ENCODE results near the gene MTCH1.
A peak's percentile ranks its signal among the peaks of the same experiment; 100 is the strongest.
"Not testable (repeated sequence)": the region's sequence is repeated elsewhere in the genome, so short reads cannot be mapped to it uniquely, and the experiment has no call there.

MTCH1 gene

GRCh38 chr6:37016995-37017394, 31.0 kb upstream of the MTCH1 start:
- no peak for DNase-seq

GRCh38 chr6:37015532-37015931, 29.5 kb upstream of the MTCH1 start:
- no peak for DNase-seq

GRCh38 chr6:37014667-37015066, 28.7 kb upstream of the MTCH1 start:
- DNase-seq = no peak

GRCh38 chr6:37013516-37014491, 27.8 kb upstream of the MTCH1 start:
- DNase-seq = no peak

- no peak for DNase-seq
Observed at GRCh38 chr6:37011656-37012378, 25.8 kb upstream of the MTCH1 start.

- no peak for DNase-seq
Observed at GRCh38 chr6:37010402-37010892, 24.5 kb upstream of the MTCH1 start.

GRCh38 chr6:37008484-37009465, 22.8 kb upstream of the MTCH1 start:
- no peak for DNase-seq

GRCh38 chr6:37007340-37008043, 21.5 kb upstream of the MTCH1 start:
- DNase-seq = peak; percentile 58

- DNase-seq = no peak
Observed at GRCh38 chr6:37006793-37007339, 20.9 kb upstream of the MTCH1 start.

GRCh38 chr6:37005827-37006567, 20.0 kb upstream of the MTCH1 start:
- no peak for DNase-seq

GRCh38 chr6:37005061-37005810, 19.2 kb upstream of the MTCH1 start, which contains the start of gene FGD2:
TSS of gene FGD2 (plus strand) at chr6:37005655. CDS start at chr6:37005818, 163 bp downstream.
- DNase-seq = peak; percentile 74

GRCh38 chr6:37004044-37004980, 18.3 kb upstream of the MTCH1 start:
- DNase-seq = no peak

GRCh38 chr6:36999751-37000125, 13.7 kb upstream of the MTCH1 start:
- no peak for DNase-seq

- DNase-seq = no peak
Observed at GRCh38 chr6:36999061-36999750, 13.2 kb upstream of the MTCH1 start.

- no peak for DNase-seq
Observed at GRCh38 chr6:36998723-36999038, 12.7 kb upstream of the MTCH1 start.

- no peak for DNase-seq
Observed at GRCh38 chr6:36997811-36998722, 12.1 kb upstream of the MTCH1 start.

- DNase-seq = not testable (repeated sequence)
Observed at GRCh38 chr6:36990401-36990800, 4.4 kb upstream of the MTCH1 start.
